ENCODE data around the gene LUC7L3.

DNA sequence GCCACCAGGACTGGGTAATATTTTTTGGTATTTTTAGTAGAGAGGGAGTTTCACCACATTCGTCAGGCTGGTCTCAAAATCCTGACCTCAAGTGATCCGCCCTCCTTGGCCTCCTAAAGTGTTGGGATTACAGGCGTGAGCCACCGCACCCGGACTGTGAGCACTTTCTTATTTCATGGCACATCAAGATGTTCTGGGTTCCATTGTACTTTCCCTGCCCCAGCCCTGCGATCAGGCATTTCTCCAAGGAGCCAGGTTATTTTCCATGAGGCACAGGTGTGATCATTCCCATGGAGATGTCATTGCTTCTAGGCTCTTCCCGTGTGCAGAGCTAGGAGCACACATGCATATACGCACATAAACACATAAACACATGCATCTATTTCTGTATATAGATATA lies 50.5 kb downstream of the LUC7L3 start:
- TF ChIP-seq JUN (IDR thresholded peaks at IDR 0.05) (no peak), CBX8 (IDR thresholded peaks at IDR 0.05) (no peak), RFX5 (IDR thresholded peaks at IDR 0.05) (no peak), MYC (IDR thresholded peaks at IDR 0.05; ENCODE audit: borderline replicate concordance, low read length) (no peak), GATA3 (IDR thresholded peaks at IDR 0.05; ENCODE audit: borderline replicate concordance) (no peak), EP300 (IDR thresholded peaks at IDR 0.05) (no peak), HOXB5 (CRISPR knock-in tag; IDR thresholded peaks at IDR 0.05) (no peak), POLR2A (IDR thresholded peaks at IDR 0.05; ENCODE audit: low read length) (no peak)
- TF ChIP-seq, protein P1, sequence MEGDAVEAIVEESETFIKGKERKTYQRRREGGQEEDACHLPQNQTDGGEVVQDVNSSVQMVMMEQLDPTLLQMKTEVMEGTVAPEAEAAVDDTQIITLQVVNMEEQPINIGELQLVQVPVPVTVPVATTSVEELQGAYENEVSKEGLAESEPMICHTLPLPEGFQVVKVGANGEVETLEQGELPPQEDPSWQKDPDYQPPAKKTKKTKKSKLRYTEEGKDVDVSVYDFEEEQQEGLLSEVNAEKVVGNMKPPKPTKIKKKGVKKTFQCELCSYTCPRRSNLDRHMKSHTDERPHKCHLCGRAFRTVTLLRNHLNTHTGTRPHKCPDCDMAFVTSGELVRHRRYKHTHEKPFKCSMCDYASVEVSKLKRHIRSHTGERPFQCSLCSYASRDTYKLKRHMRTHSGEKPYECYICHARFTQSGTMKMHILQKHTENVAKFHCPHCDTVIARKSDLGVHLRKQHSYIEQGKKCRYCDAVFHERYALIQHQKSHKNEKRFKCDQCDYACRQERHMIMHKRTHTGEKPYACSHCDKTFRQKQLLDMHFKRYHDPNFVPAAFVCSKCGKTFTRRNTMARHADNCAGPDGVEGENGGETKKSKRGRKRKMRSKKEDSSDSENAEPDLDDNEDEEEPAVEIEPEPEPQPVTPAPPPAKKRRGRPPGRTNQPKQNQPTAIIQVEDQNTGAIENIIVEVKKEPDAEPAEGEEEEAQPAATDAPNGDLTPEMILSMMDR (IDR thresholded peaks at IDR 0.05): no peak
- TF ChIP-seq, protein P2, sequence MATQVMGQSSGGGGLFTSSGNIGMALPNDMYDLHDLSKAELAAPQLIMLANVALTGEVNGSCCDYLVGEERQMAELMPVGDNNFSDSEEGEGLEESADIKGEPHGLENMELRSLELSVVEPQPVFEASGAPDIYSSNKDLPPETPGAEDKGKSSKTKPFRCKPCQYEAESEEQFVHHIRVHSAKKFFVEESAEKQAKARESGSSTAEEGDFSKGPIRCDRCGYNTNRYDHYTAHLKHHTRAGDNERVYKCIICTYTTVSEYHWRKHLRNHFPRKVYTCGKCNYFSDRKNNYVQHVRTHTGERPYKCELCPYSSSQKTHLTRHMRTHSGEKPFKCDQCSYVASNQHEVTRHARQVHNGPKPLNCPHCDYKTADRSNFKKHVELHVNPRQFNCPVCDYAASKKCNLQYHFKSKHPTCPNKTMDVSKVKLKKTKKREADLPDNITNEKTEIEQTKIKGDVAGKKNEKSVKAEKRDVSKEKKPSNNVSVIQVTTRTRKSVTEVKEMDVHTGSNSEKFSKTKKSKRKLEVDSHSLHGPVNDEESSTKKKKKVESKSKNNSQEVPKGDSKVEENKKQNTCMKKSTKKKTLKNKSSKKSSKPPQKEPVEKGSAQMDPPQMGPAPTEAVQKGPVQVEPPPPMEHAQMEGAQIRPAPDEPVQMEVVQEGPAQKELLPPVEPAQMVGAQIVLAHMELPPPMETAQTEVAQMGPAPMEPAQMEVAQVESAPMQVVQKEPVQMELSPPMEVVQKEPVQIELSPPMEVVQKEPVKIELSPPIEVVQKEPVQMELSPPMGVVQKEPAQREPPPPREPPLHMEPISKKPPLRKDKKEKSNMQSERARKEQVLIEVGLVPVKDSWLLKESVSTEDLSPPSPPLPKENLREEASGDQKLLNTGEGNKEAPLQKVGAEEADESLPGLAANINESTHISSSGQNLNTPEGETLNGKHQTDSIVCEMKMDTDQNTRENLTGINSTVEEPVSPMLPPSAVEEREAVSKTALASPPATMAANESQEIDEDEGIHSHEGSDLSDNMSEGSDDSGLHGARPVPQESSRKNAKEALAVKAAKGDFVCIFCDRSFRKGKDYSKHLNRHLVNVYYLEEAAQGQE (IDR thresholded peaks at IDR 0.05): no peak
- TF ChIP-seq, protein P3, sequence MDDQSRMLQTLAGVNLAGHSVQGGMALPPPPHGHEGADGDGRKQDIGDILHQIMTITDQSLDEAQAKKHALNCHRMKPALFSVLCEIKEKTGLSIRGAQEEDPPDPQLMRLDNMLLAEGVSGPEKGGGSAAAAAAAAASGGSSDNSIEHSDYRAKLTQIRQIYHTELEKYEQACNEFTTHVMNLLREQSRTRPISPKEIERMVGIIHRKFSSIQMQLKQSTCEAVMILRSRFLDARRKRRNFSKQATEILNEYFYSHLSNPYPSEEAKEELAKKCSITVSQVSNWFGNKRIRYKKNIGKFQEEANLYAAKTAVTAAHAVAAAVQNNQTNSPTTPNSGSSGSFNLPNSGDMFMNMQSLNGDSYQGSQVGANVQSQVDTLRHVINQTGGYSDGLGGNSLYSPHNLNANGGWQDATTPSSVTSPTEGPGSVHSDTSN (IDR thresholded peaks at IDR 0.05): no peak
